Gastrocnemius medialis (tissue), 4 donors: ENCODE measurements around the gene GNAZ. TPM values are rescaled to one million over a fixed set of nuclear protein-coding genes. Genes with fewer than 3 reads are reported as not detected.

ENCODE experiments used
- ATAC-seq, 2 donors: fragments of 150-250 bp; one replicate each; pipeline ENCODE4 v1.9.1; 2016
- DNase-seq, 2 donors: peaks; one replicate each; pipeline ENCODE4 v3.0.0-alpha.2; 2019
- H3K27ac ChIP-seq, 4 donors: fragments of 200-600 bp; sonication (generic); 1 replicate in 1 of 4; 2 replicates in 3 of 4; pipeline ENCODE4 v1.5.1; 2016 to 2018; ENCODE audit warnings: mild to moderate bottlenecking in 2 of 4, moderate library complexity in 1 of 4
- H3K27me3 ChIP-seq, 3 donors: fragments of 200-600 bp; sonication (generic) in 2 of 3; 1 replicate in 1 of 3; 2 replicates in 2 of 3; pipeline versions ENCODE4 v1.5.1 to v1.6.0; 2016 to 2019; ENCODE audit warnings: mild to moderate bottlenecking in 1 of 3, moderate library complexity in 1 of 3
- H3K36me3 ChIP-seq, 2 donors: fragments of 200-600 bp; sonication (generic) in 1 of 2; one replicate each; pipeline ENCODE4 v1.5.1; 2017 to 2018
- H3K4me1 ChIP-seq, 2 donors: fragments of 200-600 bp; sonication (generic) in 1 of 2; one replicate each; pipeline ENCODE4 v1.5.1; 2016 to 2017; ENCODE audit warnings: mild to moderate bottlenecking in 2 of 2
- H3K4me3 ChIP-seq, 4 donors: fragments of 200-600 bp; sonication (generic) in 3 of 4; 1 replicate in 1 of 4; 2 replicates in 3 of 4; pipeline ENCODE4 v1.5.1; 2016 to 2019; ENCODE audit warnings: mild to moderate bottlenecking in 2 of 4
- H3K9me3 ChIP-seq, 3 donors: fragments of 200-600 bp; sonication (generic) in 2 of 3; 1 replicate in 1 of 3; 2 replicates in 2 of 3; pipeline ENCODE4 v1.5.1; 2016 to 2019
- POLR2A ChIP-seq, 2 donors: fragments of 450-650 bp; IDR thresholded peaks; one replicate each; pipeline ENCODE4 v1.6.1; 2017; ENCODE audit warnings: antibody characterized with exemption in 2 of 2, mild to moderate bottlenecking in 2 of 2, moderate library complexity in 2 of 2
- in situ Hi-C, 4 donors: fragments of 200-750 bp; cut with MboI; loops; one replicate each; pipeline versions ENCODE4 v1.15.0 to v1.8.0; 2017; ENCODE audit warnings: low sequenced_read_pairs in 4 of 4
- intact Hi-C: fragments of 100-400 bp; cut with DNase I; formaldehyde crosslinking; loops from one replicate; pipeline ENCODE4 v1.15.1; 2023; ENCODE audit warnings: low total_unique reads
- total RNA-seq, 4 donors: library from RNA; depleted of rRNA; stranded (reverse); fragments of >200 nt; gene quantifications; one replicate each; pipeline versions ENCODE4 v1.1.0 to v1.2.3, GENCODE V29; 2016
- TF ChIP-seq, protein P1 (sequence below), 5 experiments: fragments of 450-650 bp in 3 of 5; fragments of 200-600 bp in 2 of 5; sonication (generic) in 2 of 5; IDR thresholded peaks in 4 of 5; conservative IDR thresholded peaks in 1 of 5; 1 replicate in 4 of 5; 2 replicates in 1 of 5; pipeline ENCODE4 v1.5.1; 2016 to 2019; ENCODE audit warnings: antibody characterized with exemption in 5 of 5, mild to moderate bottlenecking in 3 of 5, moderate library complexity in 3 of 5

Gene GNAZ
- total RNA-seq, 4 donors from 2014 or later = 0.92 to 3.1 (median 2.6) TPM

- H3K4me1 ChIP-seq = peaks cover 0 to 3% of the 10 kb centered on the region in 2 donors
- no peaks in the 10 kb centered on the region for H3K36me3 ChIP-seq
- no peak for ATAC-seq
- H3K27ac ChIP-seq = no peak overlapping the region
- no peak overlapping the region for H3K4me3 ChIP-seq
- no peaks in the 10 kb centered on the region for H3K27me3 ChIP-seq
- H3K9me3 ChIP-seq = no peaks in the 10 kb centered on the region
- in situ Hi-C loops (loop anchor here (5.0 to 25.0 kb wide), 5 partner anchors 162 to 665 kb away; no protein-coding TSS in a partner anchor), intact Hi-C loops (no loop called here)
- TF ChIP-seq POLR2A (IDR thresholded peaks at IDR 0.05) = no peak
- TF ChIP-seq, protein P1, sequence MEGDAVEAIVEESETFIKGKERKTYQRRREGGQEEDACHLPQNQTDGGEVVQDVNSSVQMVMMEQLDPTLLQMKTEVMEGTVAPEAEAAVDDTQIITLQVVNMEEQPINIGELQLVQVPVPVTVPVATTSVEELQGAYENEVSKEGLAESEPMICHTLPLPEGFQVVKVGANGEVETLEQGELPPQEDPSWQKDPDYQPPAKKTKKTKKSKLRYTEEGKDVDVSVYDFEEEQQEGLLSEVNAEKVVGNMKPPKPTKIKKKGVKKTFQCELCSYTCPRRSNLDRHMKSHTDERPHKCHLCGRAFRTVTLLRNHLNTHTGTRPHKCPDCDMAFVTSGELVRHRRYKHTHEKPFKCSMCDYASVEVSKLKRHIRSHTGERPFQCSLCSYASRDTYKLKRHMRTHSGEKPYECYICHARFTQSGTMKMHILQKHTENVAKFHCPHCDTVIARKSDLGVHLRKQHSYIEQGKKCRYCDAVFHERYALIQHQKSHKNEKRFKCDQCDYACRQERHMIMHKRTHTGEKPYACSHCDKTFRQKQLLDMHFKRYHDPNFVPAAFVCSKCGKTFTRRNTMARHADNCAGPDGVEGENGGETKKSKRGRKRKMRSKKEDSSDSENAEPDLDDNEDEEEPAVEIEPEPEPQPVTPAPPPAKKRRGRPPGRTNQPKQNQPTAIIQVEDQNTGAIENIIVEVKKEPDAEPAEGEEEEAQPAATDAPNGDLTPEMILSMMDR (IDR thresholded peaks at IDR 0.05 in 4 of 5, conservative IDR thresholded peaks at IDR 0.05 in 1 of 5) = no peak
- no peak for DNase-seq
Observed at GRCh38 chr22:23127055-23127756, 56.9 kb downstream of the GNAZ start.

DNA sequence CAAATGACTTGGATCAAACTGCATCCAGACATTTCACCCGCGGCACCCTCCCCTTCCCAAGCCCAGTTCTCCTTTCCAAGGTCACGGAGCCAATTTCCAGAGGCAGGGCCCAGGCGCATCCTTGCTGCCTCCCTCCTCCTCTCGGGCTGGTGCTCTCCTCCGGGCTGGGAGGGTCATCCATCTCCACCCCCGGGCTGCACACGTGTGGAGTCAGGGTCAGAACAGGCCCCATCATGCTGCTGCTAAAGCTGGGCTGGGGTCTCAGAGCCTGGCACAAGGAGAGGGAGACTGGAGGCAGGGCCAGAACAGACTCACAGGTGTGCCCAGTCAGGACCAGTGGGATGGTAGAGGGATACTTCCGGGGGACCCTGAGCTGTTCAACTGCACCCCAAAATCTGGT, 57.5 kb downstream of the GNAZ start:
- Histone ChIP-seq H3K9me3 (no peaks in the 10 kb centered on the region), H3K4me3 (no peak overlapping the region), H3K27ac (no peak overlapping the region), H3K27me3 (no peaks in the 10 kb centered on the region), H3K4me1 (peaks cover 0 to 3% of the 10 kb centered on the region in 2 donors), H3K36me3 (no peaks in the 10 kb centered on the region)
- in situ Hi-C loops (loop anchor here (5.0 to 25.0 kb wide), 5 partner anchors 163 to 665 kb away; no protein-coding TSS in a partner anchor), intact Hi-C loops (loop anchor here (1.0 kb wide), 2 partner anchors 168 to 279 kb away; no protein-coding TSS in a partner anchor)
- ATAC-seq = no peak
- no peak for TF ChIP-seq POLR2A (IDR thresholded peaks at IDR 0.05)
- TF ChIP-seq, protein P1 (IDR thresholded peaks at IDR 0.05 in 4 of 5, conservative IDR thresholded peaks at IDR 0.05 in 1 of 5) = no peak
- no peak for DNase-seq

DNA sequence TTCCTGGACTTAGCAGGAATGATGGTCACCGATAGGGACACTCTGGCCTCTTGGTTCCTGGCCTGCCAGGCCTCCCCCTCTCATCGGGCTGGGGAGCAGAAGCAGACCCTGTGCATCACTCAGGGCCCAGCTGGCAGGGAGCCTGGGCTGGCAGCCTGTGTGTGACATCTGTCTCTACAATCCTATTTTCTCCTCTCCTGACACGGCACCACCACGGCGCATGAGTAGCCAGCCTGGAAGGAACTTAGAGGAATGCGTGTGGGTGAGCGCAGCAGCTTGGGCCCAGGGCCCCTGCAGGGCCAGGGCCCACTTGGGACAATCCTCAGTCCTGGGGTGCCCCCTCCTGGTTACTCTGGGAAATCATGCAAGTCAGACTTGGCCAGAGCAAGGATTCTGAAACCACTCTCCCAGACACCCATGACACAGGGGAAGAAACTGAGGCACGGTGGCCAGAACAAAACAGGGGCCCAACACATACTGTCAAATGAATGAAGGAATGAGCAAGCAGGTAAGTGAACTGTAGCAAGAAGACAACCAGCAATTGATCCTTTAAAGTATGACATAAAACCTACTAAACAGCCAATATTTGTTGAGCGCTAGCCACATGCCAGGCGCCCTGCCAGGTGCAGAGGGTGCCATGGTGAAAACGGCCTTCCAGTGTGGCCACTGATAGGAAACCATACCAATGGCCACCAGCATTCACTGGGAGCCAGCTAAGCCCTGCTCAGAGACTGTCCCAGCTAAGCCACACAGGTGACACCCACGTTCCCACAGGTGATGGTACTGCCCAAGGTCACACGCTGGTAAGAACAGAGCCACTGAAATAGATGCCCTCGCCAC, 58.2 kb downstream of the GNAZ start:
- H3K4me1 ChIP-seq = peaks cover 0 to 3% of the 10 kb centered on the region in 2 donors
- DNase-seq = peak in 1 of 2 donors; percentile 34
- H3K36me3 ChIP-seq = no peaks in the 10 kb centered on the region
- H3K4me3 ChIP-seq = no peak overlapping the region
- H3K27ac ChIP-seq = no peak overlapping the region
- no peaks in the 10 kb centered on the region for H3K9me3 ChIP-seq
- no peak for TF ChIP-seq POLR2A (IDR thresholded peaks at IDR 0.05)
- TF ChIP-seq, protein P1 (IDR thresholded peaks at IDR 0.05 in 4 of 5, conservative IDR thresholded peaks at IDR 0.05 in 1 of 5) = peak; percentile 69 to 80 (median 75)
- peak; percentile 51 to 73 for ATAC-seq
- H3K27me3 ChIP-seq = no peaks in the 10 kb centered on the region
- in situ Hi-C loops = loop anchor here (5.0 to 25.0 kb wide), 5 partner anchors 164 to 666 kb away; no protein-coding TSS in a partner anchor
- intact Hi-C loops = loop anchor here (1.0 kb wide), 2 partner anchors 169 to 280 kb away; no protein-coding TSS in a partner anchor

- TF ChIP-seq POLR2A (IDR thresholded peaks at IDR 0.05) = no peak
- TF ChIP-seq, protein P1 (IDR thresholded peaks at IDR 0.05 in 4 of 5, conservative IDR thresholded peaks at IDR 0.05 in 1 of 5) = no peak
- Histone ChIP-seq H3K27me3 (no peaks in the 10 kb centered on the region), H3K27ac (no peak overlapping the region), H3K4me3 (no peak overlapping the region), H3K4me1 (peaks cover 0 to 3% of the 10 kb centered on the region in 2 donors), H3K36me3 (no peaks in the 10 kb centered on the region), H3K9me3 (no peaks in the 10 kb centered on the region)
- in situ Hi-C loops = loop anchor here (5.0 to 25.0 kb wide), 5 partner anchors 164 to 667 kb away; no protein-coding TSS in a partner anchor
- DNase-seq = no peak
- ATAC-seq = no peak
- intact Hi-C loops = no loop called here
Observed at GRCh38 chr22:23129149-23129548, 58.8 kb downstream of the GNAZ start.
